K562 (cell line): ENCODE results near the gene ASB13. TPM values are rescaled to one million over a fixed set of nuclear protein-coding genes. Genes with fewer than 3 reads are reported as not detected.

Source experiments
- ATAC-seq: fragments of 200-7000 bp; cut with Tn5 transposase; 3 replicates; pipeline ENCODE4 v1.9.1; 2020; ENCODE audit warnings: moderate library complexity
- BruUV-seq: library from RNA; stranded (reverse); fragments of 400-500 nt; replicated peaks from 2 replicates; lab custom pipeline; 2021; lab: Mats Ljungman, UMichigan
- CTCF ChIA-PET: fragments of 300-600 bp; formaldehyde crosslinking; extraction: SDS; loops from one replicate; lab custom pipeline; 2021; ENCODE audit warnings: low intra/inter-chr PET ratio; lab: Yijun Ruan, JAX
- POLR2A ChIA-PET: fragments of 300-600, 350-650 bp; sonication (Branson Sonifier 250); formaldehyde crosslinking; extraction: SDS; loops from one replicate; lab custom pipeline; 2021; ENCODE audit warnings: antibody characterized with exemption, inconsistent platforms; lab: Yijun Ruan, JAX
- DNase-seq, 4 experiments: peaks; one replicate each; pipeline versions ENCODE4 v3.0.0 to v3.0.0-alpha.2; 2011 to 2018; ENCODE audit warnings: low spot score in 3 of 4, mixed read lengths in 3 of 4; ENCODE audit errors: extremely low read depth in 1 of 4
- FAIRE-seq: peaks from 2 replicates; lab custom pipeline; 2011; peaks lifted over from hg19 to GRCh38; lab: Jason Lieb, UNC
- H2AFZ ChIP-seq: 2 replicates; pipeline ENCODE4 v1.6.0; 2011; ENCODE audit warnings: low read depth, low read length, control low read depth, inconsistent platforms
- H3K27ac ChIP-seq: fragments of 200-600 bp; 3 replicates; pipeline ENCODE4 v1.8.0; 2011; ENCODE audit warnings: low read depth, mild to moderate bottlenecking, control low read depth, inconsistent platforms, low read length, moderate library complexity, mixed read lengths; ENCODE audit errors: extremely low read depth
- H3K27me3 ChIP-seq, 2 experiments: fragments of 300-600 bp in 1 of 2; 2 replicates in 1 of 2; 3 replicates in 1 of 2; pipeline versions ENCODE4 v1.6.0 to v1.8.0; 2011; ENCODE audit warnings: inconsistent platforms in 2 of 2, low read length in 2 of 2, mild to moderate bottlenecking in 1 of 2, mixed read lengths in 1 of 2, moderate library complexity in 1 of 2; ENCODE audit not compliant: control insufficient read depth in 2 of 2, insufficient read depth in 2 of 2
- H3K36me3 ChIP-seq: fragments of 300-600 bp; 3 replicates; pipeline ENCODE4 v1.8.0; 2011; ENCODE audit warnings: mild to moderate bottlenecking, low read length, inconsistent platforms; ENCODE audit not compliant: control insufficient read depth, insufficient read depth
- H3K4me1 ChIP-seq, 2 experiments: fragments of 200-600 bp in 1 of 2; replicated peaks in 1 of 2; 2 replicates in 1 of 2; 3 replicates in 1 of 2; pipeline versions ENCODE4 v1.5.1 to v1.8.0; 2011; ENCODE audit warnings: inconsistent platforms in 2 of 2, low read length in 2 of 2, mild to moderate bottlenecking in 1 of 2, mixed read lengths in 1 of 2, moderate library complexity in 1 of 2; ENCODE audit not compliant: control insufficient read depth in 2 of 2, insufficient read depth in 2 of 2
- H3K4me2 ChIP-seq: 2 replicates; pipeline ENCODE4 v1.6.1; 2011; ENCODE audit warnings: low read length, control low read depth, inconsistent platforms, mixed read lengths; ENCODE audit not compliant: insufficient read depth
- H3K4me3 ChIP-seq: fragments of 200-600 bp; sonication (generic), shearing (Covaris generic); 2 replicates; pipeline ENCODE4 v1.5.1; 2016; ENCODE audit warnings: control low read depth, inconsistent platforms
- H3K79me2 ChIP-seq: fragments of 200-600 bp; 3 replicates; pipeline ENCODE4 v1.8.0; 2011; ENCODE audit warnings: low read length, inconsistent platforms; ENCODE audit not compliant: control insufficient read depth, insufficient read depth
- H3K9ac ChIP-seq, 2 experiments: 2 replicates each; pipeline versions ENCODE4 v1.6.0 to v1.6.1; 2011; ENCODE audit warnings: low read depth in 2 of 2, low read length in 2 of 2, control low read depth in 1 of 2, inconsistent platforms in 1 of 2, mild to moderate bottlenecking in 1 of 2, mixed read lengths in 1 of 2; ENCODE audit not compliant: insufficient read depth in 1 of 2
- H3K9me1 ChIP-seq: one replicate; pipeline ENCODE4 v1.6.0; 2011; ENCODE audit warnings: inconsistent platforms, mild to moderate bottlenecking, low read length, moderate library complexity; ENCODE audit not compliant: control insufficient read depth, insufficient read depth
- H3K9me3 ChIP-seq: replicated peaks from 2 replicates; pipeline ENCODE4 v1.5.1; 2011; ENCODE audit warnings: low read depth, low read length, inconsistent platforms; ENCODE audit not compliant: control insufficient read depth, insufficient read depth
- H4K20me1 ChIP-seq: replicated peaks from 2 replicates; pipeline ENCODE4 v1.6.1; 2011; ENCODE audit warnings: low read length, inconsistent platforms, mixed read lengths; ENCODE audit not compliant: control insufficient read depth, insufficient read depth
- ETV6 ChIP-seq, 3 experiments: fragments of 150-350 bp in 1 of 3; sonication (generic) in 1 of 3; formaldehyde crosslinking in 1 of 3; IDR thresholded peaks; 2 replicates each; pipeline versions ENCODE4 v1.6.1 to v1.8.0; 2014 to 2022; ENCODE audit warnings: borderline replicate concordance in 2 of 3, low read depth in 2 of 3, antibody characterized with exemption in 1 of 3, low read length in 1 of 3, mild to moderate bottlenecking in 1 of 3, missing genetic modification reagents in 1 of 3
- GABPA ChIP-seq: fragments of 200-800 bp; sonication (Bioruptor generic); conservative IDR thresholded peaks from 2 replicates; pipeline ENCODE4 v1.6.1; 2016; ENCODE audit warnings: low read depth, missing genetic modification characterization, missing compliant biosample characterization
- MYC ChIP-seq, 2 experiments: fragments of 250-450 bp in 1 of 2; sonication (Bioruptor Pico) in 1 of 2; IDR thresholded peaks; 2 replicates each; pipeline versions ENCODE4 v1.5.1 to v1.6.1; 2012 to 2021; ENCODE audit warnings: low read depth in 2 of 2, borderline replicate concordance in 1 of 2, improper control_type of control experiment in 1 of 2, low read length in 1 of 2, mild to moderate bottlenecking in 1 of 2, moderate library complexity in 1 of 2
- NONO ChIP-seq, 2 experiments: fragments of 200-400 bp in 1 of 2; fragments of 450-650 bp in 1 of 2; formaldehyde crosslinking in 1 of 2; IDR thresholded peaks; 2 replicates each; pipeline ENCODE4 v1.6.1; 2017; ENCODE audit warnings: low read depth in 2 of 2, mild to moderate bottlenecking in 2 of 2, moderate library complexity in 2 of 2, low read length in 1 of 2
- PYGO2 ChIP-seq: fragments of 450-650 bp; IDR thresholded peaks from 2 replicates; pipeline ENCODE4 v1.6.1; 2016; ENCODE audit warnings: mild to moderate bottlenecking, missing genetic modification characterization, moderate library complexity, missing compliant biosample characterization
- SMAD1 ChIP-seq: fragments of 150-350 bp; IDR thresholded peaks from 2 replicates; pipeline ENCODE4 v1.6.1; 2014; ENCODE audit warnings: low read length, low read depth; ENCODE audit not compliant: partially characterized antibody
- ZEB2 ChIP-seq: fragments of 450-650 bp; IDR thresholded peaks from 2 replicates; pipeline ENCODE4 v1.6.1; 2016
- WGBS: fragments of 100-300 bp; shearing (Covaris generic); methylation state at CpG from one replicate; pipeline ENCODE4 v1.1.6; 2016; ENCODE audit warnings: low coverage, mixed read lengths; ENCODE audit not compliant: insufficient coverage; ENCODE audit errors: missing lambda C conversion rate; 5-methylcytosine and 5-hydroxymethylcytosine counted together
- in situ Hi-C: fragments of 300-500 bp; cut with MboI; formaldehyde crosslinking; loops from 4 replicates; pipeline ENCODE4 v1.15.0; 2018; ENCODE audit warnings: inconsistent platforms, mixed read lengths
- intact Hi-C: fragments of 100-400 bp; cut with micrococcal nuclease; formaldehyde crosslinking; loops from 2 replicates; pipeline ENCODE4 v1.14.2; 2022
- polyA plus RNA-seq, 8 experiments: library from polyadenylated mRNA; depleted of rRNA in 4 of 8; stranded (reverse) in 5 of 8; unstranded in 3 of 8; fragments of >200 nt; fragmentation: Nextera tagmentation in 2 of 8; fragmentation: Illumina TruSeq in 1 of 8; extraction: Ambion mirVana in 2 of 8; extraction: Trizol in 1 of 8; gene quantifications; 2 replicates each; pipeline versions ENCODE4 v1.2.1 to v1.2.3, GENCODE V29; 2011 to 2014; ENCODE audit warnings: inconsistent platforms in 1 of 8, missing spikeins in 1 of 8
- total RNA-seq, 7 experiments: library from RNA; depleted of rRNA in 6 of 7; stranded (reverse); fragments of >200 nt in 6 of 7; fragmentation: Illumina TruSeq in 2 of 7; extraction: Trizol in 2 of 7; gene quantifications; 2 replicates each; pipeline versions ENCODE4 v1.2.1 to v1.2.3, GENCODE V29; 2011 to 2021; ENCODE audit warnings: low replicate concordance in 1 of 7

The ASB13 gene
- total and polyA plus RNA-seq, 9 of the 15 experiments (the other 6 are each of a cell fraction or from before 2014, with no cell fraction given), result 5.2 to 28.8 (median 16.9) TPM

- Histone ChIP-seq H3K9me3 (no peaks in the 10 kb centered on the region), H3K27me3 (no peaks in the 10 kb centered on the region), H3K4me3 (no peak overlapping the region), H3K4me1 (peaks cover 10 to 13% of the 10 kb centered on the region in 2 experiments; a peak in 4 of 5 replicates), H4K20me1 (no peaks in the 10 kb centered on the region), H3K4me2 (no peak overlapping the region)
- BruUV-seq, result no TSS peak
- 75% methylated on average over 15 of the region's 26 CpGs for WGBS
- intact Hi-C loops, result no loop called here
- no peak for TF ChIP-seq MYC (IDR thresholded peaks at IDR 0.05; ENCODE audit: low read depth, low read length)
- no peak for TF ChIP-seq MYC (CRISPR knock-in tag; IDR thresholded peaks at IDR 0.05; ENCODE audit: borderline replicate concordance, low read depth)
- no peak for TF ChIP-seq ZEB2
- no peak for TF ChIP-seq SMAD1
- no peak for TF ChIP-seq GABPA (tag)
- no peak for TF ChIP-seq PYGO2 (tag)
- TF ChIP-seq NONO (IDR thresholded peaks at IDR 0.05; ENCODE audit: low read depth in 2 of 2, low read length in 1 of 2), result no peak
- TF ChIP-seq ETV6 (IDR thresholded peaks at IDR 0.05; ENCODE audit: borderline replicate concordance in 1 of 2, low read depth in 2 of 2, low read length in 1 of 2), result no peak
- no peak for TF ChIP-seq ETV6 (CRISPR knock-in tag; IDR thresholded peaks at IDR 0.05; ENCODE audit: borderline replicate concordance)
- TF ChIP-seq, all 486 proteins: peak for 0
- in situ Hi-C loops, result no loop called here
- no peak for ATAC-seq
- Histone ChIP-seq H3K9ac (no peak overlapping the region), H2AFZ (no peak overlapping the region), H3K79me2 (no peaks in the 10 kb centered on the region), H3K27ac (no peak overlapping the region), H3K9me1 (no peaks in the 10 kb centered on the region), H3K36me3 (no peaks in the 10 kb centered on the region)
- POLR2A ChIA-PET, result no interaction called here
- FAIRE-seq, result no peak
- CTCF ChIA-PET, result no interaction called here
- no peak for DNase-seq
Measured at GRCh38 chr10:5596611-5597341, 69.6 kb downstream of the ASB13 start.
